GM12892 (cell line): ENCODE measurements around the gene REPS2.

ENCODE experiments used
- POLR2AphosphoS5 ChIP-seq: IDR thresholded peaks from 2 replicates; pipeline ENCODE4 v1.6.1; 2011; ENCODE audit warnings: low read depth, low read length, control low read depth
- TAF1 ChIP-seq: IDR thresholded peaks from 2 replicates; pipeline ENCODE4 v1.6.1; 2011; ENCODE audit warnings: low read depth, mild to moderate bottlenecking, control low read depth, low read length, borderline replicate concordance

GRCh38 chrX:17030580-17031270, 84.3 kb downstream of the REPS2 start:
- TF ChIP-seq POLR2AphosphoS5 (no peak), TAF1 (no peak)
